IMR-90 (cell line): Measurements from ENCODE around the gene ACAA2. TPM values are rescaled to one million over a fixed set of nuclear protein-coding genes. Genes with fewer than 3 reads are reported as not detected.
A peak's percentile ranks its signal among the peaks of the same experiment; 100 is the strongest.

Experiments used
- ATAC-seq: fragments of 200-7000 bp; cut with Tn5 transposase; 2 replicates; pipeline ENCODE4 v1.9.1; 2020; ENCODE audit warnings: low read depth, mild to moderate bottlenecking, moderate library complexity
- BruUV-seq: library from RNA; stranded (reverse); fragments of 400-500 nt; replicated peaks from 2 replicates; lab custom pipeline; 2021; lab: Mats Ljungman, UMichigan
- CTCF ChIA-PET: fragments of 300-600 bp; formaldehyde crosslinking; extraction: SDS; loops from one replicate; lab custom pipeline; 2021; ENCODE audit warnings: antibody characterized with exemption; lab: Yijun Ruan, JAX
- POLR2A ChIA-PET: fragments of 300-600 bp; sonication (Branson Sonifier 250); formaldehyde crosslinking; loops from one replicate; lab custom pipeline; 2022; ENCODE audit warnings: antibody characterized with exemption; ENCODE audit not compliant: unreplicated experiment; lab: Charles Lee
- DNase-seq: peaks from one replicate; pipeline ENCODE4 v3.0.0; 2013
- H2AFZ ChIP-seq: replicated peaks from 2 replicates; pipeline ENCODE3; 2013; ENCODE audit warnings: low read length, mild to moderate bottlenecking; ENCODE audit not compliant: poor library complexity
- H2AK5ac ChIP-seq: 2 replicates; pipeline ENCODE4 v1.6.1; 2013; ENCODE audit warnings: low read depth, low read length, inconsistent platforms
- H2AK9ac ChIP-seq: replicated peaks from 2 replicates; pipeline ENCODE3; 2013; ENCODE audit warnings: mild to moderate bottlenecking, low read depth, low read length, moderate library complexity; ENCODE audit not compliant: poor library complexity
- H2BK120ac ChIP-seq: 2 replicates; pipeline ENCODE4 v1.6.1; 2013; ENCODE audit warnings: low read depth, low read length, inconsistent platforms
- H2BK15ac ChIP-seq: 3 replicates; pipeline ENCODE4 v1.6.1; 2013; ENCODE audit warnings: low read depth, low read length, inconsistent platforms
- H2BK20ac ChIP-seq: 2 replicates; pipeline ENCODE4 v1.6.1; 2013; ENCODE audit warnings: low read depth, mild to moderate bottlenecking, inconsistent platforms, low read length, moderate library complexity
- H2BK5ac ChIP-seq: 2 replicates; pipeline ENCODE4 v1.6.1; 2013; ENCODE audit warnings: mild to moderate bottlenecking, low read depth, low read length, inconsistent platforms; ENCODE audit not compliant: poor library complexity, severe bottlenecking
- H3K14ac ChIP-seq: replicated peaks from 2 replicates; pipeline ENCODE4 v1.6.1; 2013; ENCODE audit warnings: low read depth, low read length, inconsistent platforms
- H3K18ac ChIP-seq: 2 replicates; pipeline ENCODE4 v1.6.1; 2013; ENCODE audit warnings: low read depth, low read length, control low read depth
- H3K23ac ChIP-seq: 2 replicates; pipeline ENCODE4 v1.6.1; 2013; ENCODE audit warnings: low read depth, low read length, inconsistent platforms
- H3K27ac ChIP-seq: 2 replicates; pipeline ENCODE4 v1.5.1; 2013; ENCODE audit warnings: mild to moderate bottlenecking, control low read depth, low read length; ENCODE audit not compliant: insufficient read depth
- H3K27me3 ChIP-seq: 2 replicates; pipeline ENCODE4 v1.6.1; 2013; ENCODE audit warnings: low read length; ENCODE audit not compliant: control insufficient read depth, insufficient read depth
- H3K36me3 ChIP-seq: 2 replicates; pipeline ENCODE4 v1.6.1; 2013; ENCODE audit warnings: low read length, mixed read lengths; ENCODE audit not compliant: control insufficient read depth, insufficient read depth
- H3K4ac ChIP-seq: 2 replicates; pipeline ENCODE4 v1.6.1; 2013; ENCODE audit warnings: low read depth, low read length, inconsistent platforms
- H3K4me1 ChIP-seq: 2 replicates; pipeline ENCODE4 v1.6.1; 2013; ENCODE audit warnings: low read length, mixed read lengths; ENCODE audit not compliant: control insufficient read depth, insufficient read depth
- H3K4me2 ChIP-seq: 2 replicates; pipeline ENCODE4 v1.6.1; 2013; ENCODE audit warnings: low read depth, mild to moderate bottlenecking, control low read depth, low read length, moderate library complexity
- H3K4me3 ChIP-seq: 2 replicates; pipeline ENCODE4 v1.5.1; 2013; ENCODE audit warnings: low read depth, mild to moderate bottlenecking, control low read depth, low read length, moderate library complexity; ENCODE audit not compliant: insufficient read depth
- H3K56ac ChIP-seq: 2 replicates; pipeline ENCODE4 v1.6.1; 2013; ENCODE audit warnings: low read length, inconsistent platforms; ENCODE audit not compliant: insufficient read depth; ENCODE audit errors: extremely low read depth
- H3K79me1 ChIP-seq, 2 experiments: 2 replicates each; pipeline ENCODE4 v1.6.1; 2013; ENCODE audit warnings: low read length in 2 of 2, inconsistent platforms in 1 of 2, low read depth in 1 of 2
- H3K9ac ChIP-seq: 2 replicates; pipeline ENCODE4 v1.6.1; 2013; ENCODE audit warnings: low read depth, low read length, control low read depth
- H3K9me1 ChIP-seq: 2 replicates; pipeline ENCODE4 v1.6.1; 2013; ENCODE audit warnings: low read length, inconsistent platforms; ENCODE audit not compliant: insufficient read depth
- H3K9me3 ChIP-seq: 2 replicates; pipeline ENCODE4 v1.6.1; 2013; ENCODE audit warnings: low read length; ENCODE audit not compliant: control insufficient read depth, insufficient read depth
- H4K20me1 ChIP-seq: 2 replicates; pipeline ENCODE4 v1.6.1; 2013; ENCODE audit warnings: low read length, inconsistent platforms; ENCODE audit not compliant: insufficient read depth
- H4K5ac ChIP-seq: 2 replicates; pipeline ENCODE4 v1.6.1; 2013; ENCODE audit warnings: mild to moderate bottlenecking, low read depth, low read length, control low read depth
- H4K8ac ChIP-seq, 2 experiments: 2 replicates each; pipeline ENCODE4 v1.6.1; 2013; ENCODE audit warnings: low read depth in 2 of 2, low read length in 2 of 2, control low read depth in 1 of 2, inconsistent platforms in 1 of 2
- H4K91ac ChIP-seq: 2 replicates; pipeline ENCODE4 v1.6.1; 2013; ENCODE audit warnings: low read depth, low read length, inconsistent platforms; ENCODE audit not compliant: insufficient read depth
- MAZ ChIP-seq: IDR thresholded peaks from 2 replicates; pipeline ENCODE4 v1.6.1; 2012; ENCODE audit warnings: low read depth, mild to moderate bottlenecking, low read length, improper control_type of control experiment, moderate library complexity, borderline replicate concordance
- MXI1 ChIP-seq: IDR thresholded peaks from 2 replicates; pipeline ENCODE4 v1.6.1; 2012; ENCODE audit warnings: low read depth, mild to moderate bottlenecking, low read length, moderate library complexity, borderline replicate concordance
- WGBS, 2 experiments: methylation state at CpG; one replicate each; pipeline versions ENCODE4 v1.1.5 to v1.1.7; 2013; ENCODE audit warnings: missing lambda C conversion rate in 2 of 2; ENCODE audit not compliant: insufficient read length in 1 of 2; ENCODE audit errors: extremely low coverage in 2 of 2; 5-methylcytosine and 5-hydroxymethylcytosine counted together
- dilution Hi-C: fragments of 300-500 bp; cut with HindIII; formaldehyde crosslinking; loops from one replicate; pipeline ENCODE4 v1.14.3; 2018; ENCODE audit warnings: low sequenced_read_pairs; ENCODE audit not compliant: unreplicated experiment
- in situ Hi-C: fragments of 300-500 bp; cut with MboI; formaldehyde crosslinking; loops from 3 replicates; pipeline ENCODE4 v1.14.3; 2019; ENCODE audit warnings: low sequenced_read_pairs, inconsistent platforms, mixed read lengths
- intact Hi-C: fragments of 100-400 bp; cut with micrococcal nuclease; formaldehyde crosslinking; loops from 2 replicates; pipeline ENCODE4 v1.10.0; 2022
- polyA plus RNA-seq, 3 experiments: library from polyadenylated mRNA; depleted of rRNA; stranded (reverse); fragments of >200 nt; gene quantifications; 2 replicates each; pipeline ENCODE4 v1.2.3, GENCODE V29; 2012; ENCODE audit warnings: low replicate concordance in 1 of 3
- total RNA-seq: library from RNA; depleted of rRNA; stranded (reverse); fragments of >200 nt; gene quantifications from 2 replicates; pipeline ENCODE4 v1.2.3, GENCODE V29; 2012
- TF ChIP-seq, protein P1 (sequence below): fragments of 150-350 bp; IDR thresholded peaks from 2 replicates; pipeline ENCODE4 v1.6.1; 2017; ENCODE audit warnings: mild to moderate bottlenecking, antibody characterized with exemption, low read length, low read depth

The ACAA2 gene
- total and polyA plus RNA-seq, 2 of the 4 experiments (the other 2 are of a cell fraction) = 24.4 to 61.5 TPM

DNA sequence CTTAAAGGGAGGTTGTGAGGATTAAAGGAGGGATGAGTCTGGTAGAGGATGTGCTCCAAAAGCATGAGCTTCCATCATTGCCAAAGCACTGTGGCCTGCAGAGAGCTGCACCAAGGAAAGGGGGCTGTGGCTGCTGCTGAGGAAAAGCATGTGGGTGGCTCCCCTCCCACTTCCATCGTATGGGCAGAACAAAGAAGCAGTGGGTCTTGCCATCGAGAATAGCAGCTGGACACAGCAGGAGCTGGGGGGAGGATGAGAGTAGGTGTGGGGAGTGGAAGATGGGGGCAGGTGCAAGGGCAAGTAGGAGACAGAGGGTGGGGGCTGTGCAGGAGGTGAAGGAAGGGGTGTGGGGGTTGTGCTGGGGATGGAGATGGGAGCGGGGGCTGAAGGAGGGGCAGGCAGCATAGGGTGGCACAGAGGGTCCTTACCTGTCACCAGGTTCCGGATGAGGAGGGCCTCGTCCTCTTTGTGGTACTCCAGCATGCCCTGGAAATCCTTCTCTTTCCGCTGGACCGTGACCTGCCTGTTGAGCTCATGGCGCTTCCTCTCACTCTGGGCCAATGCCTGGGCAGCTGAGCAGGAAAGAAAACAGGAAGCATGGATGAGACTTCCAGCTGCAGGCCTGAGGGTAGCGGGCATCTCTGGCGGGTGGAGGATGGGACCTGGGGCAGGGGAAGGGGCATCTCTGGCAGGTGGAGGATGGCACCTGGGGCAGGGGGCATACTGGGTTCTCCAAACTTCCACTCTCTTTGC, 33.6 kb upstream of the ACAA2 start (continued):
- no peak for TF ChIP-seq MAZ

- ATAC-seq = no peak
- ChIA-PET POLR2A (no interaction called here), CTCF (interaction anchor here (0.6 kb wide), 1 partner anchor 198 kb away, joined by 3 read pairs; no protein-coding TSS in a partner anchor)
- Histone ChIP-seq H4K20me1 (no peaks in the 10 kb centered on the region), H4K91ac (no peak overlapping the region; the same call in 1 of the 2 replicates), H2AFZ (no peak overlapping the region), H3K14ac (no peak overlapping the region), H3K4me2 (no peak overlapping the region), H3K4me3 (no peak overlapping the region), H3K79me1 (no peaks in the 10 kb centered on the region), H3K4me1 (peaks cover 7% of the 10 kb centered on the region), H3K9me1 (peaks cover 11% of the 10 kb centered on the region; the same call in 1 of the 2 replicates), H4K8ac (no peak overlapping the region), H3K4ac (no peak overlapping the region), H3K9ac (no peak overlapping the region), H2BK20ac (no peak overlapping the region), H4K5ac (no peak overlapping the region), H3K18ac (no peak overlapping the region), H2BK15ac (0 out of 3 replicates have a peak overlapping the region, but pooled peaks have one; percentile 21), H2BK5ac (no peak overlapping the region), H2BK120ac (no peak overlapping the region), H2AK5ac (no peak overlapping the region), H3K27ac (no peak overlapping the region), H3K56ac (no peak overlapping the region), H3K23ac (no peak overlapping the region), H2AK9ac (no peak overlapping the region), H3K9me3 (no peaks in the 10 kb centered on the region), H3K27me3 (no peaks in the 10 kb centered on the region; the same call in 1 of the 2 replicates), H3K36me3 (no peaks in the 10 kb centered on the region)
- peak; percentile 35 for DNase-seq
- in situ Hi-C loops (loop anchor here (10.0 kb wide), 1 partner anchor 352 kb away; the partner anchor contains the start of gene RPL17), dilution Hi-C loops (no loop called here), intact Hi-C loops (no loop called here)
- TF ChIP-seq, protein P1, sequence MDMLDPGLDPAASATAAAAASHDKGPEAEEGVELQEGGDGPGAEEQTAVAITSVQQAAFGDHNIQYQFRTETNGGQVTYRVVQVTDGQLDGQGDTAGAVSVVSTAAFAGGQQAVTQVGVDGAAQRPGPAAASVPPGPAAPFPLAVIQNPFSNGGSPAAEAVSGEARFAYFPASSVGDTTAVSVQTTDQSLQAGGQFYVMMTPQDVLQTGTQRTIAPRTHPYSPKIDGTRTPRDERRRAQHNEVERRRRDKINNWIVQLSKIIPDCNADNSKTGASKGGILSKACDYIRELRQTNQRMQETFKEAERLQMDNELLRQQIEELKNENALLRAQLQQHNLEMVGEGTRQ = peak; percentile 27; the same call in 1 of the 2 replicates
- TF ChIP-seq MXI1 = no peak
- WGBS, 2 experiments = 100% methylated on average over 1 of the region's 5 CpGs; no CpG with 5 or more reads in 1 of the 2 experiments
- BruUV-seq = no TSS peak
Measured at GRCh38 chr18:49846361-49846662, 33.0 kb upstream of the ACAA2 start.
